Activated T-cell treated with anti-CD3 and anti-CD28 coated beads, Interleukin-2, amount 50 U/mL, for 48 hours (primary cell): Measurements from ENCODE around the gene PALM2AKAP2.

Source experiments
- DNase-seq, 2 experiments: peaks; one replicate each; pipeline ENCODE4 v3.0.0-alpha.2; 2020

The PALM2AKAP2 gene

GRCh38 chr9:109779711-109780452 is at the start of gene PALM2AKAP2:
Gene PALM2AKAP2, plus strand, starts transcription at chr9:109780198. Its CDS starts 291 bp downstream, at chr9:109780489.
- DNase-seq: no peak

- DNase-seq: no peak
These were observed 49.8 kb upstream of the PALM2AKAP2 start for GRCh38 chr9:109730228-109730627.

GRCh38 chr9:109733690-109734089 is 46.3 kb upstream of the PALM2AKAP2 start:
- no peak for DNase-seq

GRCh38 chr9:109734814-109735213 is 45.2 kb upstream of the PALM2AKAP2 start:
- DNase-seq: no peak

GRCh38 chr9:109735801-109736200 is 44.2 kb upstream of the PALM2AKAP2 start:
- no peak for DNase-seq

- no peak for DNase-seq
These were observed 42.7 kb upstream of the PALM2AKAP2 start for GRCh38 chr9:109737295-109737694.

GRCh38 chr9:109739760-109740159 is 40.2 kb upstream of the PALM2AKAP2 start:
- no peak for DNase-seq

- no peak for DNase-seq
These were observed 37.1 kb upstream of the PALM2AKAP2 start for GRCh38 chr9:109742776-109743348.

GRCh38 chr9:109743696-109744095 is 36.3 kb upstream of the PALM2AKAP2 start:
- no peak for DNase-seq

GRCh38 chr9:109745335-109746283 is 34.4 kb upstream of the PALM2AKAP2 start:
- no peak for DNase-seq

GRCh38 chr9:109751253-109751652 is 28.7 kb upstream of the PALM2AKAP2 start:
- no peak for DNase-seq

- DNase-seq: no peak
These were observed 26.7 kb upstream of the PALM2AKAP2 start for GRCh38 chr9:109753308-109753707.

- no peak for DNase-seq
These were observed 25.0 kb upstream of the PALM2AKAP2 start for GRCh38 chr9:109755040-109755439.

- DNase-seq: no peak
These were observed 20.4 kb upstream of the PALM2AKAP2 start for GRCh38 chr9:109759589-109759988.

- no peak for DNase-seq
These were observed 14.7 kb upstream of the PALM2AKAP2 start for GRCh38 chr9:109765278-109765677.

- DNase-seq: no peak
These were observed 14.2 kb upstream of the PALM2AKAP2 start for GRCh38 chr9:109765830-109766229.

GRCh38 chr9:109766351-109766750 is 13.6 kb upstream of the PALM2AKAP2 start:
- DNase-seq: no peak

- no peak for DNase-seq
These were observed 12.6 kb upstream of the PALM2AKAP2 start for GRCh38 chr9:109767404-109767803.

GRCh38 chr9:109767814-109768213 is 12.2 kb upstream of the PALM2AKAP2 start:
- DNase-seq: no peak

GRCh38 chr9:109769250-109769649 is 10.7 kb upstream of the PALM2AKAP2 start:
- no peak for DNase-seq

- no peak for DNase-seq
These were observed 9.9 kb upstream of the PALM2AKAP2 start for GRCh38 chr9:109770101-109770500.

GRCh38 chr9:109771087-109771486 is 8.9 kb upstream of the PALM2AKAP2 start:
- no peak for DNase-seq

GRCh38 chr9:109771796-109772531 is 8.0 kb upstream of the PALM2AKAP2 start:
- no peak for DNase-seq
